HepG2 (cell line): ENCODE data around the gene GUCY1B1. TPM values are rescaled to one million over a fixed set of nuclear protein-coding genes. Genes with fewer than 3 reads are reported as not detected.

Experiments used
- ATAC-seq: fragments of 200-7000 bp; cut with Tn5 transposase; 3 replicates; pipeline ENCODE4 v1.9.1; 2020; ENCODE audit warnings: mild to moderate bottlenecking, moderate library complexity
- BruUV-seq: library from RNA; stranded (reverse); fragments of 400-500 nt; replicated peaks from 2 replicates; lab custom pipeline; 2021; lab: Mats Ljungman, UMichigan
- CTCF ChIA-PET: fragments of 300-600 bp; formaldehyde crosslinking; extraction: SDS; loops from one replicate; lab custom pipeline; 2021; ENCODE audit warnings: low total read pairs, inconsistent platforms, low intra/inter-chr PET ratio; lab: Yijun Ruan, JAX
- POLR2A ChIA-PET: fragments of 350-600 bp; sonication (Branson Sonifier 250); formaldehyde crosslinking; loops from one replicate; lab custom pipeline; 2020; ENCODE audit warnings: antibody characterized with exemption, inconsistent platforms; lab: Yijun Ruan, JAX
- DNase-seq: peaks from one replicate; pipeline ENCODE4 v3.0.0-alpha.2; 2015; ENCODE audit warnings: low spot score
- FAIRE-seq: peaks from 3 replicates; lab custom pipeline; 2011; peaks lifted over from hg19 to GRCh38; lab: Jason Lieb, UNC
- H2AFZ ChIP-seq: one replicate; pipeline ENCODE4 v1.6.1; 2011; ENCODE audit warnings: low read length, inconsistent platforms
- H3K27ac ChIP-seq: fragments of 300-600 bp; 3 replicates; pipeline ENCODE4 v1.8.0; 2011; ENCODE audit warnings: mixed run types, mild to moderate bottlenecking, mixed read lengths, low read length, inconsistent platforms; ENCODE audit not compliant: insufficient read depth; ENCODE audit errors: extremely low read length
- H3K27me3 ChIP-seq, 2 experiments: fragments of 200-600 bp in 1 of 2; 2 replicates in 1 of 2; 3 replicates in 1 of 2; pipeline versions ENCODE4 v1.6.0 to v1.8.0; 2011; ENCODE audit warnings: low read length in 2 of 2, mild to moderate bottlenecking in 2 of 2, moderate library complexity in 2 of 2, inconsistent platforms in 1 of 2; ENCODE audit not compliant: insufficient read depth in 2 of 2, control insufficient read depth in 1 of 2
- H3K36me3 ChIP-seq, 2 experiments: fragments of 200-600 bp in 1 of 2; replicated peaks in 1 of 2; 2 replicates in 1 of 2; 3 replicates in 1 of 2; pipeline versions ENCODE4 v1.5.1 to v1.8.0; 2011; ENCODE audit warnings: low read length in 2 of 2, inconsistent platforms in 1 of 2; ENCODE audit not compliant: insufficient read depth in 2 of 2, control insufficient read depth in 1 of 2
- H3K4me1 ChIP-seq: 2 replicates; pipeline ENCODE4 v1.5.1; 2012; ENCODE audit warnings: low read length, inconsistent platforms; ENCODE audit not compliant: insufficient read depth
- H3K4me2 ChIP-seq: 2 replicates; pipeline ENCODE4 v1.6.0; 2011; ENCODE audit warnings: low read depth, low read length, inconsistent platforms
- H3K4me3 ChIP-seq, 3 experiments: fragments of 200-600 bp in 1 of 3; sonication (generic), shearing (Covaris generic) in 1 of 3; replicated peaks in 1 of 3; 2 replicates each; pipeline ENCODE4 v1.5.1; 2011 to 2016; ENCODE audit warnings: low read length in 3 of 3, inconsistent platforms in 2 of 3, low read depth in 2 of 3, mild to moderate bottlenecking in 2 of 3, control low read depth in 1 of 3, mixed read lengths in 1 of 3; ENCODE audit not compliant: insufficient read depth in 1 of 3
- H3K79me2 ChIP-seq: one replicate; pipeline ENCODE4 v1.6.1; 2011; ENCODE audit warnings: low read length, inconsistent platforms; ENCODE audit not compliant: insufficient read depth
- H3K9ac ChIP-seq: 2 replicates; pipeline ENCODE4 v1.6.0; 2011; ENCODE audit warnings: mild to moderate bottlenecking, low read depth, low read length, inconsistent platforms; ENCODE audit not compliant: insufficient read depth
- H3K9me3 ChIP-seq: 2 replicates; pipeline ENCODE4 v1.5.1; 2012; ENCODE audit warnings: mild to moderate bottlenecking, low read length
- H4K20me1 ChIP-seq: 2 replicates; pipeline ENCODE4 v1.6.0; 2011; ENCODE audit warnings: inconsistent platforms, mild to moderate bottlenecking, low read length, moderate library complexity; ENCODE audit not compliant: insufficient read depth
- ATF7-NPFF ChIP-seq: sonication (generic); formaldehyde crosslinking; IDR thresholded peaks from 2 replicates; pipeline ENCODE4 v1.8.1; 2023; ENCODE audit warnings: mild to moderate bottlenecking, low read depth, missing genetic modification reagents, moderate library complexity
- ATRX ChIP-seq: sonication (generic); formaldehyde crosslinking; IDR thresholded peaks from 2 replicates; pipeline ENCODE4 v1.4.0; 2020; ENCODE audit warnings: missing genetic modification reagents, borderline replicate concordance
- MXD1 ChIP-seq: sonication (generic); formaldehyde crosslinking; IDR thresholded peaks from 2 replicates; pipeline ENCODE4 v1.4.0; 2020; ENCODE audit warnings: mild to moderate bottlenecking, missing genetic modification reagents
- PHB2 ChIP-seq: fragments of 450-650 bp; IDR thresholded peaks from 2 replicates; pipeline ENCODE4 v1.6.1; 2018; ENCODE audit not compliant: partially characterized antibody
- RARA ChIP-seq: IDR thresholded peaks from 2 replicates; pipeline ENCODE4 v1.6.1; 2016; ENCODE audit warnings: missing genetic modification reagents, missing compliant biosample characterization
- REPIN1 ChIP-seq: sonication (generic); formaldehyde crosslinking; IDR thresholded peaks from 2 replicates; pipeline ENCODE4 v1.8.0; 2022; ENCODE audit warnings: missing genetic modification reagents, low read depth, mild to moderate bottlenecking, borderline replicate concordance
- TARDBP ChIP-seq: sonication (generic); formaldehyde crosslinking; IDR thresholded peaks from 2 replicates; pipeline ENCODE4 v1.8.0; 2022; ENCODE audit warnings: mild to moderate bottlenecking, missing genetic modification reagents
- TERF1 ChIP-seq: sonication (generic); formaldehyde crosslinking; IDR thresholded peaks from 2 replicates; pipeline ENCODE4 v1.8.0; 2022; ENCODE audit warnings: mild to moderate bottlenecking, missing genetic modification reagents, moderate library complexity
- TFDP1 ChIP-seq: IDR thresholded peaks from 2 replicates; pipeline ENCODE4 v1.6.1; 2016; ENCODE audit warnings: missing compliant biosample characterization, missing genetic modification reagents, borderline replicate concordance
- ZKSCAN1 ChIP-seq: fragments of 150-350 bp; IDR thresholded peaks from 2 replicates; pipeline ENCODE4 v1.6.1; 2014; ENCODE audit warnings: low read length
- ZNF160 ChIP-seq: sonication (generic); formaldehyde crosslinking; IDR thresholded peaks from 2 replicates; pipeline ENCODE4 v1.8.0; 2022; ENCODE audit warnings: mild to moderate bottlenecking, inconsistent platforms, missing genetic modification reagents
- ZNF230 ChIP-seq: sonication (generic); formaldehyde crosslinking; IDR thresholded peaks from 2 replicates; pipeline ENCODE4 v1.4.0; 2020; ENCODE audit warnings: mild to moderate bottlenecking, missing genetic modification reagents
- ZNF556 ChIP-seq: sonication (generic); formaldehyde crosslinking; IDR thresholded peaks from 2 replicates; pipeline ENCODE4 v1.4.0; 2020; ENCODE audit warnings: mild to moderate bottlenecking, missing genetic modification reagents, borderline replicate concordance
- ZNF597 ChIP-seq: sonication (generic); formaldehyde crosslinking; IDR thresholded peaks from 2 replicates; pipeline ENCODE4 v1.5.0; 2020; ENCODE audit warnings: missing genetic modification reagents
- WGBS: methylation state at CpG from one replicate; pipeline ENCODE4 v1.1.6; 2017; ENCODE audit warnings: low lambda C conversion rate; 5-methylcytosine and 5-hydroxymethylcytosine counted together
- in situ Hi-C: cut with HindIII; loops from 2 replicates; pipeline ENCODE4 v1.10.0; 2017; ENCODE audit warnings: low pct_unique_long_range_greater_than_20kb; ENCODE audit not compliant: extremely low pct_ligation_motif_present
- intact Hi-C: fragments of 100-400 bp; cut with micrococcal nuclease; formaldehyde crosslinking; loops from one replicate; pipeline ENCODE4 v1.10.0; 2022; ENCODE audit not compliant: unreplicated experiment
- polyA plus RNA-seq, 8 experiments: library from polyadenylated mRNA; depleted of rRNA in 3 of 8; stranded (reverse) in 7 of 8; unstranded in 1 of 8; fragments of >200 nt; fragmentation: Illumina TruSeq in 4 of 8; extraction: Trizol in 4 of 8; gene quantifications; 2 replicates each; pipeline versions ENCODE4 v1.2.1 to v1.2.3, GENCODE V29; 2011 to 2016; ENCODE audit warnings: low read depth in 4 of 8, missing spikeins in 1 of 8, mixed read lengths in 1 of 8; ENCODE audit not compliant: insufficient read depth in 1 of 8
- total RNA-seq, 5 experiments: library from RNA; depleted of rRNA; stranded (reverse); fragments of >200 nt; fragmentation: Illumina TruSeq; extraction: Trizol; gene quantifications; 2 replicates each; pipeline ENCODE4 v1.2.3, GENCODE V29; 2016; ENCODE audit warnings: low read depth in 1 of 5

GUCY1B1 gene
- total and polyA plus RNA-seq, 2 of the 13 experiments (the other 11 are each of a cell fraction or from before 2014, with no cell fraction given) = not detected

GRCh38 chr4:155773196-155773800 is 14.5 kb downstream of the GUCY1B1 start:
- BruUV-seq = no TSS peak
- no peak overlapping the region for H2AFZ ChIP-seq
- no peaks in the 10 kb centered on the region for H3K36me3 ChIP-seq
- no peak overlapping the region for H3K4me3 ChIP-seq
- no peak for TF ChIP-seq ZKSCAN1
- TF ChIP-seq ZNF597 (CRISPR knock-in tag) = no peak
- no peak for TF ChIP-seq ATRX
- TF ChIP-seq RARA = no peak
- no peak for TF ChIP-seq ATF7-NPFF
- no peak for TF ChIP-seq PHB2
- no peak for TF ChIP-seq TFDP1 (CRISPR knock-in tag)
- TF ChIP-seq ZNF230 (CRISPR knock-in tag) = no peak
- no peak for TF ChIP-seq ZNF160 (CRISPR knock-in tag)
- no peak for TF ChIP-seq TARDBP (CRISPR knock-in tag)
- no peak for TF ChIP-seq ZNF556
- TF ChIP-seq REPIN1 (CRISPR knock-in tag) = no peak
- no peak for TF ChIP-seq MXD1
- no peak for TF ChIP-seq TERF1 (CRISPR knock-in tag)
- WGBS = 45% methylated on average over 4 of the region's 4 CpGs
- in situ Hi-C loops = no loop called here
- no peaks in the 10 kb centered on the region for H3K27me3 ChIP-seq
- ATAC-seq = no peak
- ChIA-PET CTCF (no interaction called here), POLR2A (no interaction called here)
- intact Hi-C loops = no loop called here
- no peaks in the 10 kb centered on the region for H4K20me1 ChIP-seq
- no peak overlapping the region for H3K27ac ChIP-seq
- FAIRE-seq = no peak
- no peak for DNase-seq
- H3K79me2 ChIP-seq = no peaks in the 10 kb centered on the region
- H3K9ac ChIP-seq = no peak overlapping the region
- H3K4me2 ChIP-seq = no peak overlapping the region
- no peaks in the 10 kb centered on the region for H3K4me1 ChIP-seq
- no peaks in the 10 kb centered on the region for H3K9me3 ChIP-seq
